ENCODE results near the gene CLEC2D. TPM values are rescaled to one million over a fixed set of nuclear protein-coding genes. Genes with fewer than 3 reads are reported as not detected.
A peak's percentile ranks its signal among the peaks of the same experiment; 100 is the strongest.

CLEC2D gene, protein sequence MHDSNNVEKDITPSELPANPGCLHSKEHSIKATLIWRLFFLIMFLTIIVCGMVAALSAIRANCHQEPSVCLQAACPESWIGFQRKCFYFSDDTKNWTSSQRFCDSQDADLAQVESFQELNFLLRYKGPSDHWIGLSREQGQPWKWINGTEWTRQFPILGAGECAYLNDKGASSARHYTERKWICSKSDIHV
- 1 to 10 TPM; 3.3 to 6.8 TPM for total RNA-seq

DNA sequence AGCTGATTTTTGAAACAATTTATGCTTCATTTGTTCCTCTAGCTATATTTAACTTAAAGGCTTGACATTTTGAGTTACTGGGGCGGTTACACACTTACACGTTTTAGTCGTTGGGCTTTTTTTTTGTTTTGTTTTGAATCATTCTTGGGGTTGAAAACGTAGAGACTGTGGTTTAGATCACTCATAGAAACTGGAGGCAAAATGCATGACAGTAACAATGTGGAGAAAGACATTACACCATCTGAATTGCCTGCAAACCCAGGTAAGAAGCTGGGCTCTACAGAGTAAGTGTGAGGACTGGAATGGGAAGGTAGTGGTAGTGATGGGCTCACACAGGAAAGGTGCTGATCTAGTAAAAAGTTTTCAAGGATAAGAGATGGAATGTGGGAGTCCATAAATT is at the start of gene CLEC2D:
TSS of gene CLEC2D (plus strand) at position 180 of the 400 bp plus-strand sequence. CDS start at position 202, 22 bp downstream.
- TF ChIP-seq, protein P1, sequence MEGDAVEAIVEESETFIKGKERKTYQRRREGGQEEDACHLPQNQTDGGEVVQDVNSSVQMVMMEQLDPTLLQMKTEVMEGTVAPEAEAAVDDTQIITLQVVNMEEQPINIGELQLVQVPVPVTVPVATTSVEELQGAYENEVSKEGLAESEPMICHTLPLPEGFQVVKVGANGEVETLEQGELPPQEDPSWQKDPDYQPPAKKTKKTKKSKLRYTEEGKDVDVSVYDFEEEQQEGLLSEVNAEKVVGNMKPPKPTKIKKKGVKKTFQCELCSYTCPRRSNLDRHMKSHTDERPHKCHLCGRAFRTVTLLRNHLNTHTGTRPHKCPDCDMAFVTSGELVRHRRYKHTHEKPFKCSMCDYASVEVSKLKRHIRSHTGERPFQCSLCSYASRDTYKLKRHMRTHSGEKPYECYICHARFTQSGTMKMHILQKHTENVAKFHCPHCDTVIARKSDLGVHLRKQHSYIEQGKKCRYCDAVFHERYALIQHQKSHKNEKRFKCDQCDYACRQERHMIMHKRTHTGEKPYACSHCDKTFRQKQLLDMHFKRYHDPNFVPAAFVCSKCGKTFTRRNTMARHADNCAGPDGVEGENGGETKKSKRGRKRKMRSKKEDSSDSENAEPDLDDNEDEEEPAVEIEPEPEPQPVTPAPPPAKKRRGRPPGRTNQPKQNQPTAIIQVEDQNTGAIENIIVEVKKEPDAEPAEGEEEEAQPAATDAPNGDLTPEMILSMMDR (IDR thresholded peaks at IDR 0.05) = no peak
- peak within 1 kb of the TSS; percentile 1 for H3K27ac ChIP-seq
- no peak within 1 kb of the TSS for H3K4me3 ChIP-seq
- DNase-seq = no peak
- no peak within 1 kb of the TSS for H3K9ac ChIP-seq (ENCODE audit: low read depth in 2 of 2, low read length in 2 of 2)
- H3K4me1 ChIP-seq = no peaks in the 10 kb centered on the region
- no peaks in the 10 kb centered on the region for H3K9me3 ChIP-seq
- no peaks in the 10 kb centered on the region for H3K36me3 ChIP-seq
- intact Hi-C loops (cut with DNase I) = no loop called here
- no peaks in the 10 kb centered on the region for H3K27me3 ChIP-seq

DNA sequence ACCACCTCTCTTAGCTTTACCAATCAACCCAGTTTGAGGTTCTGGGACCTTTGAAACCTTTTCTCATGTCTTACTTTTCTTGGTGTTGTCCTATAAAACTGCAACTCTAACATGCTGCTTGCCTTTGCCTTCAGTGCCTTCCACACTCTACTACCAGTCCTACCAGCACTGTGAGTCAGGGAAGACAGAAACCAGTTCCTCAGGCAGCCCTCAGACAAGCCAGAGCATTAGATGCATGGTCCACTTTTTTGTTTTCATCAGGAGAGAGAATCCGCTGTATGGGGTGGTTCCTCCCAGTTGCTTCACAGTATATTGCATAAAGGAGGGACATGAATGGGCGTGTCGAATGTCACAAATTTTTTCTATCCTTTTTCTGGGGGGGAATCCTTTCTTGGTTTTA is 44.5 kb upstream of the CLEC2D start:
- no peak overlapping the region for H3K9ac ChIP-seq (ENCODE audit: low read depth in 2 of 2, low read length in 2 of 2)
- no peaks in the 10 kb centered on the region for H3K4me1 ChIP-seq
- intact Hi-C loops (cut with DNase I) = no loop called here
- H3K27ac ChIP-seq = no peak overlapping the region
- H3K9me3 ChIP-seq = no peaks in the 10 kb centered on the region
- H3K4me3 ChIP-seq = no peak overlapping the region
- H3K36me3 ChIP-seq = no peaks in the 10 kb centered on the region
- TF ChIP-seq, protein P1 (IDR thresholded peaks at IDR 0.05) = no peak
- no peak for DNase-seq
- no peaks in the 10 kb centered on the region for H3K27me3 ChIP-seq

DNA sequence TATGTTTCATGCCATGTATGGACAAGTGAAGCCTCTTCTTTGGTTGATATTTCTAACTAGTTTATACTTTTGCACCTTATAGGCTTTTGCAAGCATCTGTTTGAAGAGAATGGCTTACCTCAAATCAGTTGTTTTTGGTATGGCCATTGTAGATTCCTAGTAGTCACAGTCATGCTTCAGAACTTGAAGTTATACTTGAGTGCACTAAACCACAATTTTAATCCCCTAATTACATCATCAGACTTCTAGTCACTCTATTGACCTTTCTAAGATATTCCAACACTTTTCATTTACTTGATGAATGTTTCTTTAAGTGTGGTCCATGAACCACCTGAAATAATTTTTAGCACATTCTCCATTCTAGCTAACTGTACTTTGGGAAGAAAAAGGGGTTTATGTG is 43.2 kb upstream of the CLEC2D start:
- TF ChIP-seq, protein P1 (IDR thresholded peaks at IDR 0.05) = no peak
- intact Hi-C loops (cut with DNase I) = no loop called here

DNA sequence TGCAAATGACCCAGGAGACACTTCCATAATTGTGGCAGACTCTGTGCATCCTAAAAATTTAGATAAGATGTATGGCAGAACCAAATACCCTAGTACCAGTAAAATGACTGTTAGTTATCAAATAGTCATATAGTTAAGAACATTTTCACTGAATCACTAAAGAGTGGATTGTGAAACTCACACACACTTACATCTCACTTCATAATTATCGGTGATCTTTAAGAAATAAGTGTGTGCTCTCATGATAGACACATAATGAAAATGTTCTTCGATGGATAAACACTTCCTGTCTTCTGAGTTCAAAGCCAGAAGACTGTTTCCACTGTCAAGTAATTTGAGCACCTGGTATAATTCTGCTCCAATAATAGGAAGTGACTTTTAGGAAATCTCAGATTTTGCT is 42.7 kb upstream of the CLEC2D start:
- no peaks in the 10 kb centered on the region for H3K36me3 ChIP-seq
- intact Hi-C loops (cut with DNase I) = no loop called here
- TF ChIP-seq, protein P1 (IDR thresholded peaks at IDR 0.05) = no peak
- H3K9ac ChIP-seq (ENCODE audit: low read depth in 2 of 2, low read length in 2 of 2) = no peak overlapping the region
- no peaks in the 10 kb centered on the region for H3K27me3 ChIP-seq
- no peak overlapping the region for H3K4me3 ChIP-seq
- DNase-seq = no peak
- H3K4me1 ChIP-seq = no peaks in the 10 kb centered on the region
- no peaks in the 10 kb centered on the region for H3K9me3 ChIP-seq
- no peak overlapping the region for H3K27ac ChIP-seq

More for the DNA sequence above, 43.2 kb upstream of the CLEC2D start:
- no peaks in the 10 kb centered on the region for H3K9me3 ChIP-seq
- DNase-seq = no peak
- no peak overlapping the region for H3K9ac ChIP-seq (ENCODE audit: low read depth in 2 of 2, low read length in 2 of 2)
- no peaks in the 10 kb centered on the region for H3K4me1 ChIP-seq
- H3K36me3 ChIP-seq = no peaks in the 10 kb centered on the region
- no peak overlapping the region for H3K4me3 ChIP-seq
- no peak overlapping the region for H3K27ac ChIP-seq
- no peaks in the 10 kb centered on the region for H3K27me3 ChIP-seq

DNA sequence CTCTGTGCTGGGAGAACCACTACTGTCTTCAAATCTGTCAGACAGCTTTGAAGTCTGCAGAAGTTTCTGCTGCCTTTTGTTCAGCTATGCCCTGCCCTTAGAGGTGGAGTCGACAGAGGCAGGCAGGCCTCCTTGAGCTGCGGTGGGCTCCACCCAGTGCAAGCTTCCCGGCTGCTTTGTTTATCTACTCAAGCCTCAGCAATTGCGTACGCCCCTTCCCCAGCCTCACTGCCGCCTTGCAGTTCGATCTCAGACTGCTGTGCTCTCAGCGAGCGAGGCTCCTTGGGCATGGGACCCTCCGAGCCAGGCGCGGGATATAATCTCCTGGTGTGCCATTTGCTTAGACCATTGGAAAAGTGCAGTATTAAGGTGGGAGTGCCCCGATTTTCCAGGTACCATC is 36.7 kb upstream of the CLEC2D start:
- TF ChIP-seq, protein P1 (IDR thresholded peaks at IDR 0.05) = no peak
- Histone ChIP-seq H3K9ac (ENCODE audit: low read depth in 2 of 2, low read length in 2 of 2) (no peak overlapping the region), H3K27me3 (no peaks in the 10 kb centered on the region), H3K36me3 (no peaks in the 10 kb centered on the region), H3K4me3 (no peak overlapping the region), H3K27ac (no peak overlapping the region), H3K4me1 (no peaks in the 10 kb centered on the region), H3K9me3 (no peaks in the 10 kb centered on the region)
- DNase-seq = no peak
- intact Hi-C loops (cut with DNase I) = no loop called here
